Measurements from ENCODE around the gene ACKR1.

ACKR1 gene

DNA sequence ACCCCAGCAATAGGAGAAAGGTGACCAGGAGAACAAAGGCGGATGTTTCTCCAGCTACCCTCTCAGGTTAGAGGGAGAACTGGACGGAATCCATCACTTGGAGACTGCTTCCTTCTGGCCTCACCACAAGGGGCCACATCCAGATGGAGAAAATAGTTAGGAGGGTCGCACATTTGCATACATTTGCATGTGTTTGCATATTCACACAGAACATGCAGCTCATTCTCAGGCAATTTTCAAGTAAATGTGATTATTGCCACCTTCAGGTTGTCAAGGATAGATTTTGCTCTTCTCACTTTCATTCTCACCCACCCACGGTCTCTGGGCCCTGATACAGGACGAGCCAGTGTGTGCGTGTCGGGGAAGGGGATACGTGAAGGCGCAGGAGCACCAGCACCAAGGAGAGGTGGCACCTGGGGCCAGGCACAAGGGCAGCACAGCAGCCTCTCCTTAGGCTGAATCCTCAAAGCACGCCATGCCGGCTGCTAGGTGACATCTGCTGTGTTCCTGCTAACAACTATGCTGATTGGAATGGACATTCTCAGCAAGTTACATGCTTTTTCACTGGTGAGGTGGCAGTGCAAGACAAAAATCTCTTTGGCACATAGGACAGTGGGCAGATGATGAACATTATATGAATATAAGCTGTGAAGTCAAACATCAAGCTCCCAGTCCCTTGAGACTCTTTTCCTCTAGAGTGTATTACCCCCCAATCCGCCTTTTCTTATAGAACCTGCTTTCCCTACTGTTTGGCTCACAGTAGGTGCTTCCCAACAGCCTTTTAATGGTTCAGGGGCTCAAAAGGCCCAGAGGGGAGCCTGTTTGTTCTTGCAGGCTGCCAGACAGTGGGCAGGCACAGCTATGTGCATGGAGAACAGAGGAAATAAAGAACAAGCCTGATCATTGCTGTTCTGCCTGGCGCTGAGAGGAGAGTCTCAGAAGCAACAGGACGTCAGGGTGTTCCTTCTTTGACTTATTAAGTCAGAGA lies 14.3 kb downstream of the ACKR1 start:
- no peak for TF ChIP-seq FOXP2 (optimal IDR thresholded peaks at IDR 0.05; ENCODE audit: borderline replicate concordance, extremely low read depth, extremely low read length, insufficient read depth)
- TF ChIP-seq, protein P1, sequence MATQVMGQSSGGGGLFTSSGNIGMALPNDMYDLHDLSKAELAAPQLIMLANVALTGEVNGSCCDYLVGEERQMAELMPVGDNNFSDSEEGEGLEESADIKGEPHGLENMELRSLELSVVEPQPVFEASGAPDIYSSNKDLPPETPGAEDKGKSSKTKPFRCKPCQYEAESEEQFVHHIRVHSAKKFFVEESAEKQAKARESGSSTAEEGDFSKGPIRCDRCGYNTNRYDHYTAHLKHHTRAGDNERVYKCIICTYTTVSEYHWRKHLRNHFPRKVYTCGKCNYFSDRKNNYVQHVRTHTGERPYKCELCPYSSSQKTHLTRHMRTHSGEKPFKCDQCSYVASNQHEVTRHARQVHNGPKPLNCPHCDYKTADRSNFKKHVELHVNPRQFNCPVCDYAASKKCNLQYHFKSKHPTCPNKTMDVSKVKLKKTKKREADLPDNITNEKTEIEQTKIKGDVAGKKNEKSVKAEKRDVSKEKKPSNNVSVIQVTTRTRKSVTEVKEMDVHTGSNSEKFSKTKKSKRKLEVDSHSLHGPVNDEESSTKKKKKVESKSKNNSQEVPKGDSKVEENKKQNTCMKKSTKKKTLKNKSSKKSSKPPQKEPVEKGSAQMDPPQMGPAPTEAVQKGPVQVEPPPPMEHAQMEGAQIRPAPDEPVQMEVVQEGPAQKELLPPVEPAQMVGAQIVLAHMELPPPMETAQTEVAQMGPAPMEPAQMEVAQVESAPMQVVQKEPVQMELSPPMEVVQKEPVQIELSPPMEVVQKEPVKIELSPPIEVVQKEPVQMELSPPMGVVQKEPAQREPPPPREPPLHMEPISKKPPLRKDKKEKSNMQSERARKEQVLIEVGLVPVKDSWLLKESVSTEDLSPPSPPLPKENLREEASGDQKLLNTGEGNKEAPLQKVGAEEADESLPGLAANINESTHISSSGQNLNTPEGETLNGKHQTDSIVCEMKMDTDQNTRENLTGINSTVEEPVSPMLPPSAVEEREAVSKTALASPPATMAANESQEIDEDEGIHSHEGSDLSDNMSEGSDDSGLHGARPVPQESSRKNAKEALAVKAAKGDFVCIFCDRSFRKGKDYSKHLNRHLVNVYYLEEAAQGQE (IDR thresholded peaks at IDR 0.05; ENCODE audit: insufficient read depth in 1 of 2, low read depth in 2 of 2, low read length in 2 of 2) = no peak
- no peak for TF ChIP-seq POLR2AphosphoS5 (IDR thresholded peaks at IDR 0.05; ENCODE audit: low read depth, low read length)
- TF ChIP-seq SIN3A (IDR thresholded peaks at IDR 0.05; ENCODE audit: borderline replicate concordance, insufficient read depth, low read length) = no peak
- TF ChIP-seq TAF1 (IDR thresholded peaks at IDR 0.05; ENCODE audit: borderline replicate concordance, insufficient read depth, low read length) = no peak

- TF ChIP-seq, protein P1 (IDR thresholded peaks at IDR 0.05; ENCODE audit: insufficient read depth in 1 of 2, low read depth in 2 of 2, low read length in 2 of 2) = no peak
- no peak for TF ChIP-seq POLR2AphosphoS5 (IDR thresholded peaks at IDR 0.05; ENCODE audit: low read depth, low read length)
- no peak for TF ChIP-seq FOXP2 (optimal IDR thresholded peaks at IDR 0.05; ENCODE audit: borderline replicate concordance, extremely low read depth, extremely low read length, insufficient read depth)
These were observed 17.6 kb downstream of the ACKR1 start for GRCh38 chr1:159222075-159222865.

DNA sequence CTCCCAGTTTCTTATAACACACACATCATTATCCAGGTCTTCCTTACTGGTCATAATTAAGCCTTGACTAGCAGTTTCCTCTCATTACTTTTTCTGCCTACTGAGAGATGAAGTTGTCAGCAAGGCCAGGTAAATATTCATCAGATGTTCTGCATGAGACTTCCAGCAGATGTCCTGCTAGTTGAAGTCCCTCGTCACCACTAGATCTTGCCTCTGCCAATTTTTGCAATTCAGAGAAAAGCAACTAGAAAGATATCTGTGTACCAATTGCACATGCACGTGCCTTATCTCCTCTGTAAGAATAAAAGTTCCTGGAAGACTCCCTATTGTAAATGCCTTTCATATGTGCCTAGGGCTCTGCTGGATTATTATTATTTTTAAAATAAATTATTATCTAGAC lies 18.3 kb downstream of the ACKR1 start:
- TF ChIP-seq, protein P1 (IDR thresholded peaks at IDR 0.05; ENCODE audit: insufficient read depth in 1 of 2, low read depth in 2 of 2, low read length in 2 of 2) = no peak
- TF ChIP-seq FOXP2 (optimal IDR thresholded peaks at IDR 0.05; ENCODE audit: borderline replicate concordance, extremely low read depth, extremely low read length, insufficient read depth) = no peak
- no peak for TF ChIP-seq POLR2AphosphoS5 (IDR thresholded peaks at IDR 0.05; ENCODE audit: low read depth, low read length)
- TF ChIP-seq SIN3A (IDR thresholded peaks at IDR 0.05; ENCODE audit: borderline replicate concordance, insufficient read depth, low read length) = no peak
- no peak for TF ChIP-seq TAF1 (IDR thresholded peaks at IDR 0.05; ENCODE audit: borderline replicate concordance, insufficient read depth, low read length)

GRCh38 chr1:159228554-159228953 lies 23.9 kb downstream of the ACKR1 start:
- no peak for TF ChIP-seq SIN3A (IDR thresholded peaks at IDR 0.05; ENCODE audit: borderline replicate concordance, insufficient read depth, low read length)
- TF ChIP-seq POLR2AphosphoS5 (IDR thresholded peaks at IDR 0.05; ENCODE audit: low read depth, low read length) = no peak
- no peak for TF ChIP-seq TAF1 (IDR thresholded peaks at IDR 0.05; ENCODE audit: borderline replicate concordance, insufficient read depth, low read length)
- TF ChIP-seq FOXP2 (optimal IDR thresholded peaks at IDR 0.05; ENCODE audit: borderline replicate concordance, extremely low read depth, extremely low read length, insufficient read depth) = no peak
- TF ChIP-seq, protein P1 (IDR thresholded peaks at IDR 0.05; ENCODE audit: insufficient read depth in 1 of 2, low read depth in 2 of 2, low read length in 2 of 2) = no peak

Measured in PFSK-1 (cell line).